ENCODE data around the gene SDK1.

The SDK1 gene

GRCh38 chr7:4001742-4002141 is 700.7 kb downstream of the SDK1 start:
- no peak for DNase-seq

GRCh38 chr7:4003503-4003902 is 702.5 kb downstream of the SDK1 start:
- no peak for DNase-seq

DNA sequence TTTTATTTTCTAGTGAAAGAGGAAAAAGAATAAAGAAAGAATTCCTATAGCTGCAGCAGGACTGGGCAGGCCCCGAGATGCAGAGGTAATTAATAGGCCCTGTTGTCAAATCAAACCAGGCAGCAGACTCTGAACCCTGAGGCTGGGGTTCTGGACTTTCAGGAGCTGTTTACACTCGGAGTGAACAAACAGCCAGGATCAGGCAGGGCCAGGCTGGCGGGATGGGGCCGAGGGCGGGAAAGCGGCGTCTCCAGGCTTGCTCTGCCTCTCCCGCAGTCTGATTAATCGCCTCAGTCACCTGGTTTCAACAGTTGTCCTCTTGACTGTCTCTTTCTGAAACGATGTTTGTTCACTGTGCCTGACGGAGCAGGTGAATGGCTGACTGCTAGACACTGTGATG is 705.6 kb downstream of the SDK1 start:
- no peak for DNase-seq

- no peak for DNase-seq
Measured at GRCh38 chr7:4009211-4010060, 708.4 kb downstream of the SDK1 start.

DNA sequence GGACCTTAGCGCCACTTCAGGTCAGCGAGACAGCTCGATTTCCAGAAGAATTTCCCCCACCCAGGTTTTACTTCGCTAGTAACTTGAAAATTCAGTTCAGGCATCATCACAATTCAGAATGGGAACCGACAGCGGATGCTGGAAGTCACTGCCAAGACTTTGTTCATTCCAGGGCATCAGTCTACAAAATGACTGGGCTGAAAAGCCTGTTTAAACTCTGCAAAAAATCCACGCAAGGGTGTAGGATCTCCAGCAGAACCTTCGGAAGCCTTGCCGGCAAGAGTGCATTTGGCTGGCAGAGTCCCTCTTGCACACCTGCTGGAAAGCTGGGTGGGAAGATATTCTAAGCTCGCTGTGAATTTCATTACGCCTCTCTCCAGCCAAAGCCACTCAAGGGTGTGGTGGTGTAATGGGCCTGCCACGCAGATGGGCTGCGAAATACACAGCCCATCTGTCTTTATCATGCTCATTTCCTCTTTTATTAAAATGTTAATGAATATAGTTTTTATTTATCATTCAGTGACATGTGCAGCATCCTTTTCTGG is 709.1 kb downstream of the SDK1 start:
- no peak for DNase-seq

GRCh38 chr7:4010923-4011656 is 710.0 kb downstream of the SDK1 start:
- no peak for DNase-seq

GRCh38 chr7:4013793-4014192 is 712.7 kb downstream of the SDK1 start:
- DNase-seq, result no peak

DNA sequence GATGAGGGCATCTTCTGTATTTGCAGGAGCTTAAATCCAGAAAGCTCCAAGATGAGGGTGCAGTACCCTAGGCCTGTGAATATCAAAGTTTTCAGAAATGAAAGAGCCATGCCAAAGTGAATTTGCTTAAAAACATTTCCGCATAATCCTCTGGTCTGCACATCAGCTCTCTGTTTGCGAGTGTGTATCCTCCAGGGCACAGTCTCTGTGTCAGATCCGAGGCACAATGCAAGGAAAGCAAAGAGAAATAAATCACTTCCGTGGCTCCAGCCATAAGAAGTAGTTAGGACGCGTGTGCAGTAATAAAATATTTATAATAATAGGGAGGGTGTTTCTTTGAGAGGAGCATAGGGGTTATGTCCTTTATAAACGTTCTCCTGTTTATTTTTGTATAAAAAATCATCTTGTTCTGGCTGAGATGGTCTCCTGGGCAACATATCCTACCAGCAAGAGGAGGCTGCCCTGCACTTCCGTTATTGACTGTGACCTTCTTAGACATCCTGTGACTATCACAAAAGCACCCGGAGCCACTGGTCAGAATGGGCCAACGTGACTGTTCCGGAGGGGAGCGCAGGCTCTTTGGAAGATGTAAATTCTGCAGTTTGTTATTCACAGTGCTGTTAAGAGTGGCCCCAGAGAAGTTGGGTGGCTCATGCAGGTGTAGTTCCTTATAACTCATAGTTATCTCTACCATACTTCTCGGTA is 713.4 kb downstream of the SDK1 start:
- DNase-seq, result no peak

DNA sequence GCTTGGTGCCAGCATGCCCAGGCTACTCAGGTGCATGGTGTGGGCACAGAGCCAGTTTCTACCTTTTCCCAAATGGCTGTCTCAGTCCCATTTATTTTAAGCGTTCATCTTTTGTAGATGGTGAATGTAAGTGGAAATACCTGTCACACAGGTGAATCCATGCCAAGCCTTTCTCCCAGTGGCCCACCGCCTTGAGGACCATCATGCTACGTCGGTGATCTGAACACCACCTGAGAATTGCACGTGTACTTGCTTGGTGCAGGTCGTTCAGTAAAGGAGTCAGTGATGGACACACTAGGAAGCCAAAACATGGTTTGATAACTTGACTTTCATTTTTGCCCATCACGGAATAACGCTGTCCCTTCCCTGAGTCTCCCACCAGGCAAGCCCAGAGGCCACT is 714.3 kb downstream of the SDK1 start:
- DNase-seq, result no peak

- DNase-seq, result no peak
Measured at GRCh38 chr7:4015996-4016395, 714.9 kb downstream of the SDK1 start.

- DNase-seq, result no peak
Measured at GRCh38 chr7:4017081-4017480, 716.0 kb downstream of the SDK1 start.

GRCh38 chr7:4017785-4018184 is 716.7 kb downstream of the SDK1 start:
- no peak for DNase-seq

DNA sequence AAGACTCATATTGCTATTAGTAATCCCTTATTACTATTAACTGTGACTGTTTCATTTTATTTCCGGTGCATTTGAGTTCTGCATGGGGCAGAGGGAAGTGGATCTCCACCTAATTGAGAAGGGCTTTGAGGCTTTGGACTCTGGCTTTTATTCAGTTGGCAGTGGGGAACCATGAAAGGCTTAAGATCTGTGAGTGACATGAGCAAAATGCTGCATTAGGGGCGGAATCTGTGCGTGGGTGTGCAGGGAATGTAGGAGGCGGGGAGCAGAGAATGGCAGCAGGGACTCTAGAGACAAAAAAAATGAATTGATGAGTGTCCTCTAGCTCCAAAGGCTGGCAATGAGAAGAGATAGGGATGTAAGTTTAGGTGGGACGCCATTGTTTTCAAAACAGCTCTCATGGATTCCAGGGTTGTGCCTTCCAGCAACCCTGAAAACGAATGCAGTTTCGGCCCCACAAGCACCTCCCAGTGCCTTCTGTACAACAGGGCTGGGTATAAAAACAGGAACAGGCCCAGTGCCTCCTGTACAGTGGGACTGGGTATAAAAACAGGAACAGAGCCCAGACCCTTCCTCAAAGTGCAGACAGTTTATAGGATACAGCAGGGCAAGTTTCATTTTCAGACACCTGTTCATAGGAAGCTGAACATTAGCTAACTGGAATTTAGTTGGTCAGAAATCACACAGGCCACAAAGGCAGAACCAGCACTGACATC is 717.7 kb downstream of the SDK1 start:
- DNase-seq, result no peak

- DNase-seq, result no peak
Measured at GRCh38 chr7:4020086-4020485, 719.0 kb downstream of the SDK1 start.

DNA sequence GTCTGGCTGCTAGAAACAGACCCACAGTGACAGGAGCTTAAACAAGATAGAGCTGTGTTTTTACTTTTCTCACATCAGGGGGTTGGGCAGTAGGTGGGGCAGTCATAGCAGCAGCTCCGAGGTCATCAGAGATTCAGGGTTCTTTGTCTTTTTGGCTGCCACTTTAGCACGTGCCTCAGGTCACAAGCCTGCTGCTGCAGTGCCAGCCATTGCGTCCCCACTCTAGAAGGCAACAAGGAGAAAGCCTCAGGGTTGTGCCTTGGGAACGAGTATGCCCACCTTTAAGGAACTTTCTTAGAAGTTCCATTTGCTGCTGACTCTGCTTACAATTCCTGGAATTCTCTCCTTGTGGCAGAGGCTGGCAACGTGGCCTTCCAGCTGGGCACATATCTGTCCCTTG is 720.4 kb downstream of the SDK1 start:
- DNase-seq, result no peak

- no peak for DNase-seq
Measured at GRCh38 chr7:4022265-4022664, 721.2 kb downstream of the SDK1 start.

GRCh38 chr7:4023502-4023901 is 722.5 kb downstream of the SDK1 start:
- DNase-seq, result no peak

DNA sequence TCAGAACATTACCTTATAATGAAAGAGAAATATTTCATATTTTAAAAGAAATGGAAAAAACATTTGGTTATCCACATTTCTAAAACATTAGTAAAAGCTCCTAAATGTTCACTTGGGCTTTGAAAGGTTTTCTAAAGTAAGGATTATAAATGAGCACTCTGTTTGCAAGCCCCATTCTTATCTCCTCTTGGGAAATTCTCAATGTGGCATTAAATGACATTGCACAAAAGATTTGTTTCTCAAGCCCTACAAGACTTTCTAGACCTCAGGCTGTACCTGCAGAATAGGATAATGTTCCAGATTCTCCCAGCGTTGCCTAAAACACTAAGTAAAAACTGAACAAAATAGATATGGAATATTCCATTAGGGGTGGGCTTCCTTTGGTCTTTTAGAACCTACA is 723.1 kb downstream of the SDK1 start:
- no peak for DNase-seq

GRCh38 chr7:4024806-4025205 is 723.8 kb downstream of the SDK1 start:
- DNase-seq, result no peak

- DNase-seq, result no peak
Measured at GRCh38 chr7:4025210-4025609, 724.2 kb downstream of the SDK1 start.

- DNase-seq, result no peak
Measured at GRCh38 chr7:4025694-4026615, 724.9 kb downstream of the SDK1 start.

All from hippocampal formation (tissue), 2 donors.